ENCODE results near the gene EEF2K. TPM values are rescaled to one million over a fixed set of nuclear protein-coding genes. Genes with fewer than 3 reads are reported as not detected.

EEF2K gene
- total and polyA plus RNA-seq, 5 donors from 2014 or later, result 2.7 to 20.1 (median 3.6) TPM

GRCh38 chr16:22239131-22239805 is 33.2 kb downstream of the EEF2K start:
- Mint-ChIP-seq H3K4me1 (peaks cover 8 to 38% (median 26%) of the 10 kb centered on the region in 4 donors), H3K27me3 (no peaks in the 10 kb centered on the region), H3K9me3 (peaks cover 0 to 2% (median 0%) of the 10 kb centered on the region in 7 donors), H3K36me3 (peaks cover 7% of the 10 kb centered on the region), H3K27ac (peak overlapping the region; percentile 90 to 95 (median 93)), H3K4me3 (peak overlapping the region in 2 of 4 donors; percentile 19 to 59)
- DNase-seq, result no peak
- Histone ChIP-seq H3K36me3 (ENCODE audit: control insufficient read depth, insufficient read depth, low read length) (no peaks in the 10 kb centered on the region), H3K27ac (ENCODE audit: insufficient read depth, low read length, poor library complexity, severe bottlenecking) (peak overlapping the region; percentile 55), H3K4me1 (ENCODE audit: control insufficient read depth, insufficient read depth, low read length, poor library complexity, severe bottlenecking) (peaks cover 28% of the 10 kb centered on the region), H3K27me3 (ENCODE audit: control insufficient read depth, insufficient read depth, low read length) (no peaks in the 10 kb centered on the region), H3K4me3 (ENCODE audit: low read depth, low read length) (no peak overlapping the region), H3K9me3 (ENCODE audit: control insufficient read depth in 2 of 2, low read length in 2 of 2) (no peaks in the 10 kb centered on the region)
- no peak for ATAC-seq (ENCODE audit: low read depth in 2 of 2)

DNA sequence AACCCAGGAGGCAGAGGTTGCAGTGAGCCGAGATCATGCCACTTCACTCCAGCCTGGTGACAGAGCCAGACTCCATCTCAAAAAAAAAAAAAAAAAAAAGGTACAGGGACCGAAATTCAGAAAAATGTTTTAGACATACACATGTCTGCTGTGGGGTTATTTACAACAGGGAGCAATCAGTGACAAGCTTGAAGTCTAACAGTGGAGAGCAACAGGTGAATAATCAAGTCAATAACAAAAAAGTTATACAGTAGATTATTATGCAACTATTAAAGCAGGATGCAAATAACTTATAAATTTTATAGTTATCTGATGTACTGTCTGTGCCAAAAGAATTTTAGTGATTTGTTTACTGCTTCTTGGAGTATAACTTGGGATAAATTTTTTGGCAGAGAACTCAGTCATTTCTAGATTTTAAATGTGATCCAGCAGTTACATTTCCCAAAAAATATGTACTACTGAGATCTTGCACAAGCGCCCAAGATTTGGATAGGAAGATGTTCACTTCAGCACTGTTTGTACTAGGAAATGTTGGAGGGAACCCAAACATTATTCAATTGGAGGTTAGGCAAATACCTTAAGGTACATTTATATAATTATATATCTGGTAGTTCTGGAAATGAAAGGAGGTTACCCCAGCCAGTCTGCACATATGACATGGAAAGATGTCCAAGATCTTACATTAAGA is 34.1 kb downstream of the EEF2K start:
- Histone ChIP-seq H3K4me1 (ENCODE audit: control insufficient read depth, insufficient read depth, low read length, poor library complexity, severe bottlenecking) (peaks cover 28% of the 10 kb centered on the region), H3K27ac (ENCODE audit: insufficient read depth, low read length, poor library complexity, severe bottlenecking) (peak overlapping the region; percentile 55), H3K4me3 (ENCODE audit: low read depth, low read length) (peak overlapping the region; percentile 24), H3K9me3 (ENCODE audit: control insufficient read depth in 2 of 2, low read length in 2 of 2) (no peaks in the 10 kb centered on the region), H3K36me3 (ENCODE audit: control insufficient read depth, insufficient read depth, low read length) (peaks cover 2% of the 10 kb centered on the region), H3K27me3 (ENCODE audit: control insufficient read depth, insufficient read depth, low read length) (no peaks in the 10 kb centered on the region)
- Mint-ChIP-seq H3K27me3 (no peaks in the 10 kb centered on the region), H3K36me3 (peaks cover 7% of the 10 kb centered on the region), H3K27ac (peak overlapping the region in 2 of 3 donors; percentile 94 to 95), H3K4me3 (peak overlapping the region in 2 of 4 donors; percentile 10 to 27), H3K9me3 (peaks cover 0 to 2% (median 0%) of the 10 kb centered on the region in 7 donors), H3K4me1 (peaks cover 8 to 38% (median 22%) of the 10 kb centered on the region in 4 donors)
- ATAC-seq (ENCODE audit: low read depth in 2 of 2), result no peak
- DNase-seq, result no peak

GRCh38 chr16:22250522-22250921 is 44.4 kb downstream of the EEF2K start:
- Histone ChIP-seq H3K4me3 (ENCODE audit: low read depth, low read length) (no peak overlapping the region), H3K9me3 (ENCODE audit: control insufficient read depth in 2 of 2, low read length in 2 of 2) (peaks cover 0 to 4% of the 10 kb centered on the region in 2 experiments), H3K36me3 (ENCODE audit: control insufficient read depth, insufficient read depth, low read length) (peaks cover 44% of the 10 kb centered on the region), H3K27me3 (ENCODE audit: control insufficient read depth, insufficient read depth, low read length) (no peaks in the 10 kb centered on the region), H3K27ac (ENCODE audit: insufficient read depth, low read length, poor library complexity, severe bottlenecking) (no peak overlapping the region), H3K4me1 (ENCODE audit: control insufficient read depth, insufficient read depth, low read length, poor library complexity, severe bottlenecking) (no peaks in the 10 kb centered on the region)
- H3K36me3 Mint-ChIP-seq, result peaks cover 50% of the 10 kb centered on the region
- no peaks in the 10 kb centered on the region for H3K4me1 Mint-ChIP-seq
- no peak overlapping the region for H3K4me3 Mint-ChIP-seq
- no peak for DNase-seq
- peaks cover 0 to 3% (median 0%) of the 10 kb centered on the region in 7 donors for H3K9me3 Mint-ChIP-seq
- no peaks in the 10 kb centered on the region for H3K27me3 Mint-ChIP-seq
- no peak for ATAC-seq (ENCODE audit: low read depth in 2 of 2)
- no peak overlapping the region for H3K27ac Mint-ChIP-seq

- H3K27me3 Mint-ChIP-seq, result no peaks in the 10 kb centered on the region
- Histone ChIP-seq H3K36me3 (ENCODE audit: control insufficient read depth, insufficient read depth, low read length) (peaks cover 50% of the 10 kb centered on the region), H3K27ac (ENCODE audit: insufficient read depth, low read length, poor library complexity, severe bottlenecking) (no peak overlapping the region), H3K27me3 (ENCODE audit: control insufficient read depth, insufficient read depth, low read length) (no peaks in the 10 kb centered on the region), H3K4me1 (ENCODE audit: control insufficient read depth, insufficient read depth, low read length, poor library complexity, severe bottlenecking) (no peaks in the 10 kb centered on the region), H3K9me3 (ENCODE audit: control insufficient read depth in 2 of 2, low read length in 2 of 2) (peaks cover 0 to 4% of the 10 kb centered on the region in 2 experiments), H3K4me3 (ENCODE audit: low read depth, low read length) (no peak overlapping the region)
- H3K4me1 Mint-ChIP-seq, result no peaks in the 10 kb centered on the region
- no peak for ATAC-seq (ENCODE audit: low read depth in 2 of 2)
- H3K36me3 Mint-ChIP-seq, result peaks cover 52% of the 10 kb centered on the region
- DNase-seq, result no peak
- peak overlapping the region in 1 of 3 donors; percentile 80 for H3K27ac Mint-ChIP-seq
- H3K9me3 Mint-ChIP-seq, result peaks cover 0 to 3% (median 0%) of the 10 kb centered on the region in 7 donors
- H3K4me3 Mint-ChIP-seq, result no peak overlapping the region
Observed at GRCh38 chr16:22252317-22252716, 46.2 kb downstream of the EEF2K start.

DNA sequence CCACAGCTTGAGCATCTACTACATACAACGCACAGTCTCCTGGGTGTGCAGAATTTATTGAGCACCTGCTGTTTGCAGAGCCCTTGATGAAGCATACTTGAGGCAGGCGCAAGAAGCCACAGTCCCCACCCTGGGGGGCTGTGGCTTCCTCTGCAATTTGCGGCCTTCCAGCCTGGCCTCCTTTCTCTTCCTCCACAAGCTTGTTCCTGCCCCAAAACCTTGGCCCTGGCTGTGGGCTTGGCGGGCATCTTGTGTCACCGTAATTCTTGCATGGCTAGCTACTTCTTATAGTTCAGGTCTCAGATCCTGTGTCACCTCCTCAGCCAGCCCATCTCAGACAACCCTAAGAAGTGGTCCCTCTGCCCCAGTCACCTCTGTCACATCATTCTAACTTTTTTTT is 47.2 kb downstream of the EEF2K start:
- Histone ChIP-seq H3K4me1 (ENCODE audit: control insufficient read depth, insufficient read depth, low read length, poor library complexity, severe bottlenecking) (no peaks in the 10 kb centered on the region), H3K9me3 (ENCODE audit: control insufficient read depth in 2 of 2, low read length in 2 of 2) (peaks cover 0 to 4% of the 10 kb centered on the region in 2 experiments), H3K4me3 (ENCODE audit: low read depth, low read length) (no peak overlapping the region), H3K27ac (ENCODE audit: insufficient read depth, low read length, poor library complexity, severe bottlenecking) (no peak overlapping the region), H3K27me3 (ENCODE audit: control insufficient read depth, insufficient read depth, low read length) (no peaks in the 10 kb centered on the region), H3K36me3 (ENCODE audit: control insufficient read depth, insufficient read depth, low read length) (peaks cover 54% of the 10 kb centered on the region)
- Mint-ChIP-seq H3K27ac (peak overlapping the region in 1 of 3 donors; percentile 69), H3K27me3 (no peaks in the 10 kb centered on the region), H3K4me3 (no peak overlapping the region), H3K9me3 (peaks cover 0 to 3% (median 0%) of the 10 kb centered on the region in 7 donors), H3K4me1 (no peaks in the 10 kb centered on the region), H3K36me3 (peaks cover 51% of the 10 kb centered on the region)
- DNase-seq (no peak), ATAC-seq (ENCODE audit: low read depth in 2 of 2) (no peak)

- H3K27me3 Mint-ChIP-seq, result no peaks in the 10 kb centered on the region
- peaks cover 0 to 3% (median 0%) of the 10 kb centered on the region in 7 donors for H3K9me3 Mint-ChIP-seq
- ATAC-seq (ENCODE audit: low read depth in 2 of 2) (no peak), DNase-seq (no peak)
- peaks cover 0 to 4% of the 10 kb centered on the region in 2 experiments for H3K9me3 ChIP-seq (ENCODE audit: control insufficient read depth in 2 of 2, low read length in 2 of 2)
- H3K4me3 ChIP-seq (ENCODE audit: low read depth, low read length), result no peak overlapping the region
- H3K27ac Mint-ChIP-seq, result no peak overlapping the region
- H3K4me3 Mint-ChIP-seq, result no peak overlapping the region
- peaks cover 0 to 2% (median 0%) of the 10 kb centered on the region in 4 donors for H3K4me1 Mint-ChIP-seq
- H3K36me3 ChIP-seq (ENCODE audit: control insufficient read depth, insufficient read depth, low read length), result peaks cover 64% of the 10 kb centered on the region
- H3K4me1 ChIP-seq (ENCODE audit: control insufficient read depth, insufficient read depth, low read length, poor library complexity, severe bottlenecking), result no peaks in the 10 kb centered on the region
- H3K27me3 ChIP-seq (ENCODE audit: control insufficient read depth, insufficient read depth, low read length), result no peaks in the 10 kb centered on the region
- H3K36me3 Mint-ChIP-seq, result peaks cover 53% of the 10 kb centered on the region
- H3K27ac ChIP-seq (ENCODE audit: insufficient read depth, low read length, poor library complexity, severe bottlenecking), result no peak overlapping the region
Observed at GRCh38 chr16:22255335-22255734, 49.3 kb downstream of the EEF2K start.

GRCh38 chr16:22257440-22257839 is 51.4 kb downstream of the EEF2K start:
- H3K4me1 Mint-ChIP-seq, result peaks cover 0 to 9% (median 5%) of the 10 kb centered on the region in 4 donors
- DNase-seq, result no peak
- peaks cover 47% of the 10 kb centered on the region for H3K36me3 Mint-ChIP-seq
- Histone ChIP-seq H3K4me3 (ENCODE audit: low read depth, low read length) (no peak overlapping the region), H3K4me1 (ENCODE audit: control insufficient read depth, insufficient read depth, low read length, poor library complexity, severe bottlenecking) (peaks cover 5% of the 10 kb centered on the region), H3K27ac (ENCODE audit: insufficient read depth, low read length, poor library complexity, severe bottlenecking) (no peak overlapping the region), H3K27me3 (ENCODE audit: control insufficient read depth, insufficient read depth, low read length) (no peaks in the 10 kb centered on the region), H3K36me3 (ENCODE audit: control insufficient read depth, insufficient read depth, low read length) (peaks cover 59% of the 10 kb centered on the region), H3K9me3 (ENCODE audit: control insufficient read depth in 2 of 2, low read length in 2 of 2) (peaks cover 0 to 4% of the 10 kb centered on the region in 2 experiments)
- H3K4me3 Mint-ChIP-seq, result no peak overlapping the region
- no peaks in the 10 kb centered on the region for H3K27me3 Mint-ChIP-seq
- peaks cover 0 to 3% (median 0%) of the 10 kb centered on the region in 7 donors for H3K9me3 Mint-ChIP-seq
- ATAC-seq (ENCODE audit: low read depth in 2 of 2), result no peak
- no peak overlapping the region for H3K27ac Mint-ChIP-seq

Data from CD4-positive, CD25-positive, alpha-beta regulatory T cell (primary cell).